HepG2 (cell line): ENCODE data around the gene ZCCHC12.

Experiments
- ATAD3A ChIP-seq: sonication (generic); formaldehyde crosslinking; IDR thresholded peaks from 2 replicates; pipeline ENCODE4 v1.4.0; 2020; ENCODE audit warnings: missing genetic modification reagents
- BHLHE40 ChIP-seq: IDR thresholded peaks from 2 replicates; pipeline ENCODE4 v1.6.1; 2011; ENCODE audit warnings: low read length, improper control_type of control experiment
- CREBL2 ChIP-seq: sonication (generic); formaldehyde crosslinking; IDR thresholded peaks from 2 replicates; pipeline ENCODE4 v1.8.1; 2023; ENCODE audit warnings: missing genetic modification reagents, mild to moderate bottlenecking, borderline replicate concordance
- GABPA ChIP-seq, 2 experiments: IDR thresholded peaks; 2 replicates each; pipeline ENCODE4 v1.6.1; 2011 to 2016; ENCODE audit warnings: low read depth in 2 of 2, low read length in 1 of 2, missing biosample characterization in 1 of 2, missing genetic modification characterization in 1 of 2
- PAX8 ChIP-seq: sonication (generic); formaldehyde crosslinking; IDR thresholded peaks from 2 replicates; pipeline ENCODE4 v1.8.0; 2022; ENCODE audit warnings: mild to moderate bottlenecking, missing genetic modification reagents, borderline replicate concordance
- RAD21 ChIP-seq: fragments of 450-650 bp; formaldehyde crosslinking; IDR thresholded peaks from 2 replicates; pipeline ENCODE4 v1.5.0; 2020; ENCODE audit warnings: mild to moderate bottlenecking
- SMARCC2 ChIP-seq: fragments of 450-650 bp; IDR thresholded peaks from 2 replicates; pipeline ENCODE4 v1.6.1; 2017; ENCODE audit warnings: antibody characterized with exemption, mild to moderate bottlenecking
- ZNF121 ChIP-seq: sonication (generic); formaldehyde crosslinking; IDR thresholded peaks from 2 replicates; pipeline ENCODE4 v1.5.0; 2020; ENCODE audit warnings: mild to moderate bottlenecking, missing genetic modification reagents
- TF ChIP-seq, protein P1 (sequence below): IDR thresholded peaks from 2 replicates; pipeline ENCODE4 v1.6.1; 2016; ENCODE audit warnings: mild to moderate bottlenecking, missing biosample characterization, missing genetic modification reagents
- TF ChIP-seq, protein P2 (sequence below): sonication (generic); formaldehyde crosslinking; IDR thresholded peaks from 2 replicates; pipeline ENCODE4 v1.4.0; 2020; ENCODE audit warnings: low read depth, mild to moderate bottlenecking, missing genetic modification reagents

DNA sequence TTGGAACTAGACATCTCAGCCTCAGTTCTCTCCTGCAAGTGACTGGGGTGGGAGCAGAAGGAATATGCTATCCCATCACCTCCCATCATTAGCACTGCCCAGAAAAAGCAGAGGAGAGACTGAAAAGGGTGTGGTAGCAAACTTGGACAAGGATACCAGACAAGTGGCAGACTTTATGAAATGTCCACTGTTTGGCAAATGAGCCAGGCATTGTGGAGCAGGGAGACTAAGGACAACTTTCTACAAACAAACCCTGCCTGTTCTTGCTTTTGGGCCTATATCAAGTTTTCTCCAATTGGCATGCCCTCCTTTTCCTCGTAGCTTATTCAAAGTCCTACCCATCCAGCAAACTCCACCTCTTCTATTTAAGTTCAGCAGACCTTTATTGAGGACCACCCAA lies 41.6 kb downstream of the ZCCHC12 start:
- TF ChIP-seq, protein P1, sequence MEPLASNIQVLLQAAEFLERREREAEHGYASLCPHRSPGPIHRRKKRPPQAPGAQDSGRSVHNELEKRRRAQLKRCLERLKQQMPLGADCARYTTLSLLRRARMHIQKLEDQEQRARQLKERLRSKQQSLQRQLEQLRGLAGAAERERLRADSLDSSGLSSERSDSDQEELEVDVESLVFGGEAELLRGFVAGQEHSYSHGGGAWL (CRISPR knock-in tag) = no peak
- TF ChIP-seq BHLHE40 = no peak
- no peak for TF ChIP-seq CREBL2 (CRISPR knock-in tag)
- no peak for TF ChIP-seq ATAD3A (CRISPR knock-in tag)
- TF ChIP-seq ZNF121 (CRISPR knock-in tag) = no peak
- TF ChIP-seq RAD21 (CRISPR knock-in tag) = no peak
- no peak for TF ChIP-seq GABPA (IDR thresholded peaks at IDR 0.05; ENCODE audit: low read depth, low read length)
- TF ChIP-seq GABPA (CRISPR knock-in tag; IDR thresholded peaks at IDR 0.05; ENCODE audit: low read depth) = no peak
- TF ChIP-seq SMARCC2 = no peak
- TF ChIP-seq PAX8 (CRISPR knock-in tag) = no peak
- TF ChIP-seq, protein P2, sequence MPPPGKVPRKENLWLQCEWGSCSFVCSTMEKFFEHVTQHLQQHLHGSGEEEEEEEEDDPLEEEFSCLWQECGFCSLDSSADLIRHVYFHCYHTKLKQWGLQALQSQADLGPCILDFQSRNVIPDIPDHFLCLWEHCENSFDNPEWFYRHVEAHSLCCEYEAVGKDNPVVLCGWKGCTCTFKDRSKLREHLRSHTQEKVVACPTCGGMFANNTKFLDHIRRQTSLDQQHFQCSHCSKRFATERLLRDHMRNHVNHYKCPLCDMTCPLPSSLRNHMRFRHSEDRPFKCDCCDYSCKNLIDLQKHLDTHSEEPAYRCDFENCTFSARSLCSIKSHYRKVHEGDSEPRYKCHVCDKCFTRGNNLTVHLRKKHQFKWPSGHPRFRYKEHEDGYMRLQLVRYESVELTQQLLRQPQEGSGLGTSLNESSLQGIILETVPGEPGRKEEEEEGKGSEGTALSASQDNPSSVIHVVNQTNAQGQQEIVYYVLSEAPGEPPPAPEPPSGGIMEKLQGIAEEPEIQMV (CRISPR knock-in tag) = no peak
